GM23338 (cell line): Measurements from ENCODE around the gene DPT. TPM values are rescaled to one million over a fixed set of nuclear protein-coding genes. Genes with fewer than 3 reads are reported as not detected.

Experiments
- ATAC-seq: fragments of 200-7000 bp; cut with Tn5 transposase; 3 replicates; pipeline ENCODE4 v1.9.1; 2020
- DNase-seq: peaks from one replicate; pipeline ENCODE4 v3.0.0-alpha.2; 2015; ENCODE audit warnings: low spot score
- H2AFZ ChIP-seq: fragments of 200-600 bp; sonication (generic); 2 replicates; pipeline ENCODE4 v1.8.0; 2016; ENCODE audit warnings: antibody characterized with exemption, mild to moderate bottlenecking, moderate library complexity
- H3F3A ChIP-seq: fragments of 200-600 bp; sonication (generic); replicated peaks from 2 replicates; pipeline ENCODE4 v1.8.0; 2017; ENCODE audit warnings: antibody characterized with exemption, mixed run types, low read depth
- H3K27ac ChIP-seq: fragments of 200-600 bp; sonication (generic); 2 replicates; pipeline ENCODE4 v1.6.1; 2016; ENCODE audit warnings: low read depth
- H3K27me3 ChIP-seq: fragments of 200-600 bp; sonication (generic); 2 replicates; pipeline ENCODE4 v1.8.0; 2016; ENCODE audit warnings: mild to moderate bottlenecking, mixed run types, moderate library complexity; ENCODE audit not compliant: insufficient read depth
- H3K36me3 ChIP-seq: fragments of 200-600 bp; sonication (generic); 2 replicates; pipeline ENCODE4 v1.8.0; 2016; ENCODE audit warnings: mild to moderate bottlenecking; ENCODE audit not compliant: insufficient read depth
- H3K4me1 ChIP-seq: fragments of 200-600 bp; sonication (generic); 2 replicates; pipeline ENCODE4 v1.8.0; 2016; ENCODE audit warnings: mild to moderate bottlenecking, moderate library complexity; ENCODE audit not compliant: insufficient read depth
- H3K4me2 ChIP-seq: fragments of 200-600 bp; sonication (generic); 2 replicates; pipeline ENCODE4 v1.7.1; 2017; ENCODE audit warnings: mixed run types
- H3K4me3 ChIP-seq: fragments of 200-600 bp; sonication (generic); 2 replicates; pipeline ENCODE4 v1.6.1; 2016; ENCODE audit warnings: mixed run types
- H3K79me2 ChIP-seq: fragments of 200-600 bp; sonication (generic); replicated peaks from 2 replicates; pipeline ENCODE4 v1.8.0; 2017; ENCODE audit warnings: mild to moderate bottlenecking; ENCODE audit not compliant: insufficient read depth
- H3K9me2 ChIP-seq: fragments of 200-600 bp; sonication (generic); 2 replicates; pipeline ENCODE4 v1.8.0; 2017; ENCODE audit not compliant: insufficient read depth
- H4K20me1 ChIP-seq: fragments of 200-600 bp; sonication (generic); replicated peaks from 2 replicates; pipeline ENCODE4 v1.8.0; 2017; ENCODE audit warnings: mild to moderate bottlenecking; ENCODE audit not compliant: insufficient read depth
- H3K27ac Mint-ChIP-seq: 2 replicates; pipeline ENCODE4 v1.8.0; 2020; ENCODE audit warnings: inconsistent platforms, mild to moderate bottlenecking, moderate library complexity, mixed read lengths
- H3K27me3 Mint-ChIP-seq: 3 replicates; pipeline ENCODE4 v1.8.0; 2022; ENCODE audit warnings: low read depth, mild to moderate bottlenecking, moderate library complexity, mixed read lengths, inconsistent platforms; ENCODE audit not compliant: insufficient read depth, poor library complexity
- H3K36me3 Mint-ChIP-seq: 3 replicates; pipeline ENCODE4 v1.8.0; 2021; ENCODE audit warnings: low read depth, mild to moderate bottlenecking, inconsistent platforms, moderate library complexity, mixed read lengths
- H3K4me1 Mint-ChIP-seq: 3 replicates; pipeline ENCODE4 v1.8.0; 2020; ENCODE audit warnings: mild to moderate bottlenecking, inconsistent platforms, mixed read lengths
- H3K4me3 Mint-ChIP-seq: 3 replicates; pipeline ENCODE4 v1.8.0; 2021; ENCODE audit warnings: moderate library complexity, mild to moderate bottlenecking, inconsistent platforms, mixed read lengths
- H3K9me3 Mint-ChIP-seq: 3 replicates; pipeline ENCODE4 v1.8.0; 2020; ENCODE audit warnings: moderate library complexity, mild to moderate bottlenecking, inconsistent platforms, mixed read lengths
- ETS1 ChIP-seq: IDR thresholded peaks from 2 replicates; pipeline ENCODE4 v1.6.1; 2016; ENCODE audit warnings: antibody characterized with exemption
- EZH2 ChIP-seq: fragments of 200-600 bp; sonication (generic); IDR thresholded peaks from one replicate; pipeline ENCODE4 v1.8.0; 2017; ENCODE audit warnings: antibody characterized with exemption, mild to moderate bottlenecking, low read depth; ENCODE audit not compliant: unreplicated experiment
- EZH2phosphoT487 ChIP-seq: fragments of 200-600 bp; sonication (generic); IDR thresholded peaks from one replicate; pipeline ENCODE4 v1.8.1; 2018; ENCODE audit warnings: antibody characterized with exemption; ENCODE audit not compliant: unreplicated experiment
- JUNB ChIP-seq: IDR thresholded peaks from one replicate; pipeline ENCODE4 v1.6.1; 2016; ENCODE audit warnings: antibody characterized with exemption; ENCODE audit not compliant: unreplicated experiment
- POLR2AphosphoS5 ChIP-seq: IDR thresholded peaks from 2 replicates; pipeline ENCODE4 v1.6.1; 2016; ENCODE audit warnings: antibody characterized with exemption, low read depth
- STAT1 ChIP-seq: IDR thresholded peaks from one replicate; pipeline ENCODE4 v1.6.1; 2016; ENCODE audit warnings: antibody characterized with exemption; ENCODE audit not compliant: unreplicated experiment
- ZNF462 ChIP-seq: fragments of 250-450 bp; sonication (Bioruptor Pico); IDR thresholded peaks from 2 replicates; pipeline ENCODE4 v1.5.0; 2020; ENCODE audit warnings: mild to moderate bottlenecking, moderate library complexity
- polyA plus RNA-seq: library from polyadenylated mRNA; unstranded; fragments of >200 nt; fragmentation: Nextera tagmentation; extraction: Ambion mirVana; gene quantifications from 2 replicates; pipeline ENCODE4 v1.2.1, GENCODE V29; 2016
- total RNA-seq: library from RNA; depleted of rRNA; stranded (reverse); fragments of >200 nt; shearing (Covaris generic); gene quantifications from 2 replicates; pipeline ENCODE4 v1.2.3, GENCODE V29; 2014

The DPT gene
- total and polyA plus RNA-seq, 2 experiments from 2014 or later = not detected

- TF ChIP-seq ETS1 = no peak
- TF ChIP-seq EZH2phosphoT487 = no peak
- TF ChIP-seq POLR2AphosphoS5 = no peak
Measured at GRCh38 chr1:168723000-168723399, 6.0 kb downstream of the DPT start (continued).

- Histone ChIP-seq H3K27me3 (no peaks in the 10 kb centered on the region), H4K20me1 (no peaks in the 10 kb centered on the region), H2AFZ (no peak overlapping the region), H3K4me2 (no peak overlapping the region), H3K36me3 (no peaks in the 10 kb centered on the region), H3K79me2 (no peaks in the 10 kb centered on the region), H3K4me1 (no peaks in the 10 kb centered on the region), H3K4me3 (no peak overlapping the region), H3K27ac (no peak overlapping the region), H3K9me2 (no peaks in the 10 kb centered on the region), H3F3A (no peaks in the 10 kb centered on the region)
- no peak overlapping the region for H3K4me3 Mint-ChIP-seq
- no peaks in the 10 kb centered on the region for H3K4me1 Mint-ChIP-seq
- TF ChIP-seq EZH2phosphoT487 = no peak
- TF ChIP-seq JUNB = no peak
- no peak for TF ChIP-seq ZNF462 (CRISPR knock-in tag)
- no peak for TF ChIP-seq EZH2
- no peak for TF ChIP-seq STAT1
- no peaks in the 10 kb centered on the region for H3K36me3 Mint-ChIP-seq
- no peak overlapping the region for H3K27ac Mint-ChIP-seq
- no peaks in the 10 kb centered on the region; the same call in 2 of the 3 replicates for H3K9me3 Mint-ChIP-seq
- DNase-seq (no peak), ATAC-seq (no peak)
- H3K27me3 Mint-ChIP-seq = no peaks in the 10 kb centered on the region
Measured at GRCh38 chr1:168720839-168721238, 8.2 kb downstream of the DPT start.
